ENCODE measurements around the gene ARF3.
A peak's percentile ranks its signal among the peaks of the same experiment; 100 is the strongest.

The ARF3 gene

GRCh38 chr12:48972952-48973483 is 15.7 kb upstream of the ARF3 start:
- Histone ChIP-seq H3K27ac (no peak overlapping the region), H3K9me3 (ENCODE audit: severe bottlenecking) (no peaks in the 10 kb centered on the region), H3K36me3 (no peaks in the 10 kb centered on the region), H3K27me3 (ENCODE audit: insufficient read depth, low read depth, severe bottlenecking) (peaks cover 30% of the 10 kb centered on the region), H3K4me3 (ENCODE audit: low read depth, low read length) (no peak overlapping the region)
- TF ChIP-seq CTCF (IDR thresholded peaks at IDR 0.05; ENCODE audit: low read depth, low read length): no peak
- no peak for DNase-seq

GRCh38 chr12:48972213-48972951 is 15.1 kb upstream of the ARF3 start:
- H3K27me3 ChIP-seq (ENCODE audit: insufficient read depth, low read depth, severe bottlenecking): peaks cover 23% of the 10 kb centered on the region
- no peaks in the 10 kb centered on the region for H3K9me3 ChIP-seq (ENCODE audit: severe bottlenecking)
- no peak for DNase-seq
- H3K27ac ChIP-seq: no peak overlapping the region
- H3K36me3 ChIP-seq: no peaks in the 10 kb centered on the region
- no peak for TF ChIP-seq CTCF (IDR thresholded peaks at IDR 0.05; ENCODE audit: low read depth, low read length)
- no peak overlapping the region for H3K4me3 ChIP-seq (ENCODE audit: low read depth, low read length)

- no peaks in the 10 kb centered on the region for H3K36me3 ChIP-seq
- no peak for TF ChIP-seq CTCF (IDR thresholded peaks at IDR 0.05; ENCODE audit: low read depth, low read length)
- DNase-seq: no peak
- peak overlapping the region; percentile 59 for H3K4me3 ChIP-seq (ENCODE audit: low read depth, low read length)
- peaks cover 16% of the 10 kb centered on the region for H3K27me3 ChIP-seq (ENCODE audit: insufficient read depth, low read depth, severe bottlenecking)
- no peak overlapping the region for H3K27ac ChIP-seq
- H3K9me3 ChIP-seq (ENCODE audit: severe bottlenecking): no peaks in the 10 kb centered on the region
These were observed 13.5 kb upstream of the ARF3 start for GRCh38 chr12:48970702-48971334.

- DNase-seq: no peak
- Histone ChIP-seq H3K27me3 (ENCODE audit: insufficient read depth, low read depth, severe bottlenecking) (peaks cover 16% of the 10 kb centered on the region), H3K9me3 (ENCODE audit: severe bottlenecking) (no peaks in the 10 kb centered on the region), H3K4me3 (ENCODE audit: low read depth, low read length) (no peak overlapping the region), H3K27ac (no peak overlapping the region), H3K36me3 (no peaks in the 10 kb centered on the region)
- no peak for TF ChIP-seq CTCF (IDR thresholded peaks at IDR 0.05; ENCODE audit: low read depth, low read length)
These were observed 12.8 kb upstream of the ARF3 start for GRCh38 chr12:48969833-48970701.

- Histone ChIP-seq H3K27me3 (ENCODE audit: insufficient read depth, low read depth, severe bottlenecking) (peaks cover 14% of the 10 kb centered on the region), H3K9me3 (ENCODE audit: severe bottlenecking) (no peaks in the 10 kb centered on the region), H3K36me3 (no peaks in the 10 kb centered on the region), H3K27ac (no peak overlapping the region), H3K4me3 (ENCODE audit: low read depth, low read length) (no peak overlapping the region)
- TF ChIP-seq CTCF (IDR thresholded peaks at IDR 0.05; ENCODE audit: low read depth, low read length): no peak
- no peak for DNase-seq
These were observed 12.0 kb upstream of the ARF3 start for GRCh38 chr12:48969160-48969771.

All from WERI-Rb-1 (cell line).